ENCODE data around the gene PLCH1. TPM values are rescaled to one million over a fixed set of nuclear protein-coding genes. Genes with fewer than 3 reads are reported as not detected.

The PLCH1 gene
- total and polyA plus RNA-seq, 9 donors, result 0.04 to 6.3 (median 0.79) TPM

GRCh38 chr3:155702745-155703591 lies 41.9 kb downstream of the PLCH1 start:
- Histone ChIP-seq H3K9me3 (no peaks in the 10 kb centered on the region), H3K36me3 (no peaks in the 10 kb centered on the region), H3K4me1 (ENCODE audit: insufficient read depth) (no peaks in the 10 kb centered on the region), H3K27ac (no peak overlapping the region), H3K27me3 (no peaks in the 10 kb centered on the region), H3K4me3 (no peak overlapping the region)
- DNase-seq, result no peak
- TF ChIP-seq EP300 (IDR thresholded peaks at IDR 0.05), result no peak
- no peak for TF ChIP-seq POLR2A (IDR thresholded peaks at IDR 0.05)
- no peak for TF ChIP-seq CTCF (IDR thresholded peaks at IDR 0.05)
- WGBS, 3 donors, result 40 to 55% (median 46%) methylated on average over 6 of the region's 6 CpGs
- intact Hi-C loops (cut with DNase I), result loop anchor here in 1 of 4 donors (5.0 kb wide), 1 partner anchor 351 kb away; no protein-coding TSS in a partner anchor

DNA sequence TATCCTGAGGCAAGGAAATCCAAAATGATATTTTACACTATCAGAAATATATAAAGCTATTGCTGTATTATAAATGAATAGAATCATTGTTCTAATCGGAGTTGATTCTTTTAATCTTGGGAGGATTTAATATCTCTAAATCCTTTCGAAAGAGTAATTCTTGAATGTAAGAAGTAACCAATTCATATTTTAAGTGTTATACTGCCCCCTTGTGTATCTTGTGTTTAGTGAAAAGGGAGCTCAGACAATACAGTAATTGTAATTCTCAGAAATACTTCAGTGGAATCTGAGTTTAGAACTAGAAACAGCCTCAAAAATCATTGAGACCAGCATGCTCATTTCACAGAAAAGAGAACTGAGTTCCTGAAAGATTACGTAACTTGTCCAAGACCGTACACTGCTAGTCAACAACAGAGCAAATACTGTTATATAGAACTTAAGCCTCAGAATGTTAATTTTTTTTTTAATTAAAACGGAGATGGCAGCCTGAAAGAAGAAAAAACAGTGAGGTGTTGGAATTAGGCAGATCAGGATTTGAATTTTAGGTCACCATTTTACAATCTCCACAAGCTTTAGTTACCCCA lies 42.9 kb downstream of the PLCH1 start:
- TF ChIP-seq CTCF (IDR thresholded peaks at IDR 0.05) (peak; percentile 27 to 59 (median 53)), POLR2A (IDR thresholded peaks at IDR 0.05) (no peak)
- Histone ChIP-seq H3K27me3 (no peaks in the 10 kb centered on the region), H3K4me1 (ENCODE audit: insufficient read depth) (no peaks in the 10 kb centered on the region), H3K9me3 (no peaks in the 10 kb centered on the region), H3K4me3 (no peak overlapping the region), H3K36me3 (no peaks in the 10 kb centered on the region), H3K27ac (no peak overlapping the region)
- 30 to 36% (median 32%) methylated on average over 5 of the region's 5 CpGs for WGBS, 3 donors
- intact Hi-C loops (cut with DNase I), result loop anchor here in 1 of 4 donors (5.0 kb wide), 1 partner anchor 350 kb away; no protein-coding TSS in a partner anchor
- DNase-seq, result no peak

DNA sequence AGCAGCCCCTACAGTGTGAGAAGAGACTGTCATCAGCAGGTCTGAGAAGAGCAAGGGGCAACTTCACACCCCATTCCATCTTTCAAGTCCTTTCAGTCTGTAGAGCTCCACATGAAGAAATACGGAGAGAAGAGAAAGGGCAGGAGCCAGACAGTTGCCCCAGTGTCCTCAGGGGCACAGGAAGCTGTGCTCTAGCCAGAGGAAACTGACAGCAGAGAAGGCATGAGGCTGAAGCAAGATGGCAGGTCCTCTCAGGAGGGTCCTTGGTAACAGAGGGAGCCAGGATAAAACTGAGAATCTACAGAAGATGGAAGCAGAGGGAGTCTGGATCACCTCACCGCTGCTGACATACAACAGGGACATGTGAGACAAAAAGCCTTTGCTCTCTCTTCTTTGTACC lies 47.3 kb downstream of the PLCH1 start:
- no peaks in the 10 kb centered on the region for H3K27me3 ChIP-seq
- WGBS, 3 donors, result 86 to 97% (median 87%) methylated on average over 2 of the region's 2 CpGs
- TF ChIP-seq POLR2A (IDR thresholded peaks at IDR 0.05) (no peak), EP300 (IDR thresholded peaks at IDR 0.05) (no peak), CTCF (IDR thresholded peaks at IDR 0.05) (no peak)
- no peak overlapping the region for H3K27ac ChIP-seq
- no peak overlapping the region for H3K4me3 ChIP-seq
- intact Hi-C loops (cut with DNase I), result loop anchor here in 2 of 4 donors (5.0 to 10.0 kb wide), 3 partner anchors 340 to 1353 kb away; no protein-coding TSS in a partner anchor
- no peak for DNase-seq
- H3K36me3 ChIP-seq, result no peaks in the 10 kb centered on the region
- H3K4me1 ChIP-seq (ENCODE audit: insufficient read depth), result no peaks in the 10 kb centered on the region
- no peaks in the 10 kb centered on the region for H3K9me3 ChIP-seq

DNA sequence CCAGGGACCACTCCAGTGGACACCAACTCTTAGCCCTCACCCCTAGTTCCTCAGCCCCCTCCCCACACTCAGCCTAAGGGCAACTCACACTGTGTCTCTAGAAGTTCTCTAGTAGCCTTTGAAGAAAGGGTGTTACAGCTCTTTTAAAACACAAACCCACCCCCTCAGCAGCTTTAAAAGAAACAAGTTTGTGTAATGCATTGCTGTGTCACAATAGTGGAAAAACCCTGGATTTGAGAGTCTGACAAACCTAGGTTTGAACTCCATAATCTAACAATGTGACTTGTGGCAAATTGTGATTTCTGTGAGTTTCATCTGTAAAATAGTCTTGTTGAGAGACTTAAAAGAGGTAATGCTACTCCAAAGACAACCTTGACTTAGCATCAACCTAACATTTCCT lies 54.0 kb downstream of the PLCH1 start:
- H3K4me1 ChIP-seq (ENCODE audit: insufficient read depth), result no peaks in the 10 kb centered on the region
- no peak overlapping the region for H3K4me3 ChIP-seq
- no peak overlapping the region for H3K27ac ChIP-seq
- no peaks in the 10 kb centered on the region for H3K9me3 ChIP-seq
- intact Hi-C loops (cut with DNase I), result loop anchor here in 1 of 4 donors (10.0 kb wide), 2 partner anchors 336 to 1346 kb away; no protein-coding TSS in a partner anchor
- TF ChIP-seq CTCF (IDR thresholded peaks at IDR 0.05), result no peak
- no peak for TF ChIP-seq EP300 (IDR thresholded peaks at IDR 0.05)
- TF ChIP-seq POLR2A (IDR thresholded peaks at IDR 0.05), result no peak
- no peaks in the 10 kb centered on the region for H3K36me3 ChIP-seq
- H3K27me3 ChIP-seq, result no peaks in the 10 kb centered on the region
- DNase-seq, result no peak

Measured in ovary (tissue), 9 donors.